GM19035 (cell line): Measurements from ENCODE around the gene KPNA1.
"Not testable (repeated sequence)": the region's sequence is repeated elsewhere in the genome, so short reads cannot be mapped to it uniquely, and the experiment has no call there.

Experiments
- ATAC-seq: cut with Tn5 transposase; IDR thresholded peaks from one replicate; pipeline ENCODE4 v1.9.1; 2021; ENCODE audit not compliant: unreplicated experiment

The KPNA1 gene

DNA sequence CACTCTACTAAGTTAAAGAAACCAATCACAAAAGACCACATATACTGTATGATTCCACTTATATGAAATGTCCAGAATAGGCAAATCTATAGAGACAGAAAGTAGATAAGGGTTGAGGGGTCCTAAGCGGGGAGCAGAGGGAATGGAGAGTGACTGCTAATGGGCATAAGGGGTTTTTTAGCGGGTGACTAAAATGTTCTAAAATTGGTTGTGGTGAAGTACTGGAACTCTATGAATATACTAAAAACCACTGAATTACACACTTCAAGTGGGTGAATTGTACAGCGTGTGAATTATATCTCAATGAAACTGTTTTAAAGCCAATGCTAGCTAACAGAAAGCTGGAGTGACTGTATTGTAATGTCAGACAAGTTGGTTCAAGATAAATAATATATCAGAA, 33.3 kb downstream of the KPNA1 start:
- no peak for ATAC-seq

DNA sequence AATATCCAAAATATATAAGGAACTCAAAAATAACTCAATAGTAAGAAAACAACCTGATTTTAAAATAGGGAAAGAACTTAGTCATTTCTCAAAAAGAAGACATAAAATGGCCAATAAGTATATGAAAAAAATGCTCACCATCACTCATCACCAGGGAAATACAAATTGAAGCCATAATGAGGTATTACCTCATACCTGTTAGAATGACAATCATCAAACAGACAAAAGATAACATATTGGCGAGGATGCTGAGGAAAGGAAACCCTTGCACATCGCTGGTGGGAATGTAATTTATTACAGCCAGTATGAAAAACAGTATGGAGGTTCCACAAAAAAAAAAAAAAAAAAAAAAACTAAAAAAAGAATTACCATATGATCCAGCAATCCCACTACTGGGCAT, 38.2 kb downstream of the KPNA1 start:
- no peak for ATAC-seq

DNA sequence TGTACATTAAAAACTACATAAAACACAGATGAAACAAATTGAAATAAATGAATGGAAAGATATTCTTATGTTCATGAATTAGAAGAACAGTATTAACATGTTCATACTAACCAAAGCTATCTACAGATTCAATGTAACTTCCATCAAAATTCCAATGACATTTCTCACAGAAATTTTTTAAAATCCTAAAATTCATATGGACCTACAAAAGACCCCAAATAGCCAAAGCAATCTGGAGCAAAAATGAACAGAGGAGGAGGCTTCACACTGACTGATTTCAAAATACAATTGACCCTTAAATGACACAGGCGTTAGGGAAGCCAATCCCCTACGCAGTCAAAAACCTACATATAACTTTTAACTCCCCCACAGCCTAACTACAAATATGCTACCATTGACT, 39.4 kb downstream of the KPNA1 start:
- ATAC-seq = no peak

- no peak for ATAC-seq
These were observed 45.1 kb downstream of the KPNA1 start for GRCh38 chr3:122469659-122470058.

DNA sequence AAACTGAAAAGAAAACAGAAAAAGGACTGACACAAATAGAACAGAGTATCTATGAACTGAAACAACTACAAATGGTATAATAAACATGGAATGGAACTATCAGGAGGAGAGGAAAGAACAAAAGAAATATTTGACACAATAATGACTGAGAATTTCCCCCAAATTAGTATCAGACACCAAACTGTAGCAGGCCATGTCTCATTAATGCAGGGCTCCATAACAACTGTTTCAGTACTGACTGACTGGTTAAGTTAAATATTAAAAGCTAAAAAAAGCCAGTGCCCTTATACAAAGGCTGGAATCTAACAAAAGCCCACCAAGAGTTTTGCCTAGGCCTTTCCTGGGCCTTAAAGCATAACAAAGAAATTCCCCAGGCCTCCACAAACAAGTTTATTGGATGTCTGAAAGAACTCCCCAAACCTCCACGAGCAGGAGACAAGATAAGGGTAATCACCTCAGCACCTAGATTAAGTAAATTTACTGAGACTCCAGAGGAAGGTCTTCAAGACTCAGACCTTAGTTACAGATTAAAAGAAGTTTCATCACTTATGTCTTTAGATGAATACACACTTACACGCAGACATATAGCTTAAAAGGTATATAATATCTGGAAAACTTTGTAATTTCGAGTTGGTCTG, 45.7 kb downstream of the KPNA1 start:
- no peak for ATAC-seq

GRCh38 chr3:122466701-122467240, 48.0 kb downstream of the KPNA1 start:
- no peak for ATAC-seq

DNA sequence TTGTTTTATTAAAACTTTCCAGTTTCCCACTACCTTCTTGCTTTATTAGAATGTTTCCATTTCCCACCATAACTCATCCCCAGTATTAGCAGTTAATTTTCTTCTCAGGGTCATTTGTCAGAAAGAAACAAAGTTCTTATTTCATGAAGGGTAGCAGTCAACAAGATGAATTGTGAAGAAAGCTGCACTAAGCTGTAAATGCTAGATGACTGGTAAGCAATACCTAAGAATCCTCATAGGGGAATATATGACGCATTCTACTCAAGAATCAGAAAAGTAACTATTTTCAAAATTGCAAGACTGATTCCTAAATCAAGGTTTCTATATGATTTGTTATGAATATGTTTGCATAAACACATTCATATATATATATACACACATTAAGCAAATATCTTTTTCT, 50.1 kb downstream of the KPNA1 start:
- ATAC-seq = no peak

DNA sequence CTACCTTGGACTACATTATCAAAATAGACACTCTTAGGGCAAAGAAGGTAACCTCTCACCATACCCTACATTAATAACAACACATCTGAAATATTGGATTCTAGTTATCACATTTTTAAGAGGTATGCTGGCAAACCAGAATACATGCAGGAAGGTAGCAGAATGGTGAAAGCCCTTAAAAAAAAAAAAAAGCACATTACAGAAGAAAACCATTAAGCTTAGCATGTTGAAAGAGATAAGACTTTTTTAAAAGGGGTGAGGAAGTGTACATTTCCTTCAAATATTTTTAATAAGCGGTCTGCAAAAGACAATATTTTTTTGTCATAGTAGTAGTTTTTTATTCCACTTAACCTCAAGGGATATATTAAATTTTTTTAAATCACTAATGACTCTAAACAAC, 52.3 kb downstream of the KPNA1 start:
- ATAC-seq = no peak

GRCh38 chr3:122461806-122462205, 52.9 kb downstream of the KPNA1 start:
- no peak for ATAC-seq

DNA sequence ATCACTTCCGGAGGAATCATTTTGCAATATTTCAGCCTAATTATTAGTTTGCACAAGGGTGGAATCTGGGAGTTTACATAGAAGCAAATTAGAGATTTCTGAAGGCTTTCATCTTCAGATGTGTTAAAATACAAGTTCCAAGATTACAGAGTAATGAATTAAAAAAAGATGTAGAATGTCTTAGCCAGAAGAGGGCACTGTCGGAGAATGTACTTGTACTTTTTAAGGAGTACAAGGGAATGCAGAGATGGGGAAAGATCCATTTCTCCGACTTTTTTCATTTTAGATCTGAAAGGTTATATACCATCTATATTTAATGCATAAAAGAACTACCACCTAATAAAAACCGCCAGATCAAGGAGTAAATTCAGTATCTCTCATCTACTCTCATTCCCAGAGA, 55.7 kb downstream of the KPNA1 start:
- no peak for ATAC-seq

DNA sequence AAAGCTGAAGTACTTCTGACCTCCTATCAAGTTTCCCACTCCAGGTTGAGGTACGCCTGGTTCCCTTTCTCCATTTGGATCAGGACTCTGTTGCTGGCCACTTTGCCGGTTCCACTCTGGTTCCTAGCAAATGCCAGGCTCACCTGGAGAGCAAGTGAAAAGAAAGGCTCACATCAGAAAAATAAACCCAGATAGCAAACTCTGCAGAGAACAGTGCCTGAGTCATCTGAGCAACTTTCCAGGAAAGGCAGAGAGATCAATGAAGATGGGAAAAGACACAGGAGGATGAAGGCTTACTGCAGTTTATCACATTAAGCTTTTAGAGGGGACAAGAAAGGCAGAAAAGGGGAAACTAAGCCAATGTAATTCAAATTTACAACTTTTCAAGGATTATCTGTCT, 57.0 kb downstream of the KPNA1 start:
- no peak for ATAC-seq

DNA sequence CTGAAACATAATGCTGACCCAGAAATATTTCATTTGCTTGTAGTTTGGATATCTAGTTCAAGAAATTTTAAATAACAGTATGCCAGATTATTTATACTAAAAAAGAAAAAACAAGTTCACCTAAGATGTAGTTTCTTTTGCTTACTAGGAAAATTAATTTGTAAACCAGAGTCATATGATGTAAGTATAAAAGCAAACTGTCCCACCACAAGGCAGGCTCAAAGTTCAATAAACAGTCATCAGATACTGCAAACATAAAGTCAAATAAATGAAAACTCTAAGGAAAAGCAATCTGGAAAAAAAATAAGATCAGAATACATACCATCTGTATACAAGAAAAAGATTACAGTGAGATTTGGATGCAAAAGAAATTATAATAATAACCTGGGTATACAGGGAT, 58.7 kb downstream of the KPNA1 start:
- ATAC-seq = no peak

DNA sequence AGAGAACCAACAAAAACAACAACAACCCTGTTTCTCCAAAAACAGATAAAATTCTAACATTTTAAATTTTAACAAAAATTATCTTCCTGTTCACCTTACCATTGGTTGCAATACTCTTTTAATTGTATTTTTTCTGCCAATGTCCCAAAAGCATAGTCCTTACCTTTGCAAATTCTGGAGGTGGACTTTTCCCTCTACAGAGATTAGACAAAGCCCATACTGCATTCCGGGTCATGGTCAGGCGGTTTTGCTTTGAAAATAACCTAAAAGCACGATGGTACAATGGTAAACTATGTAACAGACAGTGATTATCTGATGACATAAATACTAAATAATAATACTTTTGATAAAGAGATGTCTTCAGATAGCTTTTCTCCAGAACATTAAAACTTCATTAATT, 63.4 kb downstream of the KPNA1 start:
- no peak for ATAC-seq

GRCh38 chr3:122448218-122448617, 66.5 kb downstream of the KPNA1 start:
- not testable (repeated sequence) for ATAC-seq

DNA sequence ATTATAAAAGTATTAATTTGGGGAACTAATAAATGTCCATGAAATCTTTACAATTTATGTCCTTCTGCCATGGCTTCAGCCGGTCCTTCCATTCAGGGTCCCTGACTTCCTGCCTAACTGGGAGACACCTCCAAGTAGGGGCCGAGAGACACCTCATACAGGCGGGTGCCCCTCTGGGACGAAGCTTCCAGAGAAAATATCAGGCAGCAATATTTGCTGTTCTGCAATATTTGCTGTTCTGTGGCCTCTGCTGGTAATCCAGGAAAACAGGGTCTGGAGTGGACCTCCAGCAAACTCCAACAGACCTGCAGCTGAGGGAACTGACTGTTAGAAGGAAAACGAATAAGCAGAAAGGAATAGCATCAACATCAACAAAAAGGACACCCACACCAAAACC, 70.2 kb downstream of the KPNA1 start:
- not testable (repeated sequence) for ATAC-seq

DNA sequence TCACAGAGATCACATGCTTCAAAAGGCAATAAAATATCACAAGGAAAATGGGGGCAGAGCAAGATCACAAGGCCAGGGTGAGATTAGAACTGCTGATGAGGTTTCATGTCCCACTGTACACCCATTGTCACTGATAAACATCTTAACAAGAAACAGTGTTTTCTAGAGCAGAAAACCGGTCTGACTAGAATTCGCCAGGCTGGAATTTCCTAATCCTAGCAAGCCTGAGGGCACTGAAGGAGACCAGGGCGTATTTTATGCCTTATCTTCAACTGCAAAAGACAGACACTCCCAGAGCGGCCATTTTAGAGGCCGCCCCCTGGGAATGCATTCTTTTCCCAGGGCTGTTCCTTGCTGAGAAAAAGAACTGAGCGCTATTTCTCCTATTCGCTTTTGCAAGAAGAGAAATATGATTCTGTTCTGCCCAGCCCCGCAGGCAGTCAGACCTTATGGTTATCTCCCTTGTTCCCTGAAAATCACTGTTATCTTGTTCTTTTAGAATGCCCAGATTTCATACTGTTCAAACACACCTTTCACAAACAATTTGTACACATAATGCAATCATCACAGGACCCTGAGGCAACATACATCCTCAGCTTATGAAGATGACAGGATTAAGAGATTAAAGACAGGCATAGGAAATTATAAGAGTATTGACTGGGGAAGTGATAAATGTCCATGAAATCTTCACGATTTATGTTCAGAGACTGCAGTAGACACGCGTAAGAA, 70.8 kb downstream of the KPNA1 start:
- not testable (repeated sequence) for ATAC-seq

GRCh38 chr3:122443090-122443489, 71.6 kb downstream of the KPNA1 start:
- no peak for ATAC-seq

DNA sequence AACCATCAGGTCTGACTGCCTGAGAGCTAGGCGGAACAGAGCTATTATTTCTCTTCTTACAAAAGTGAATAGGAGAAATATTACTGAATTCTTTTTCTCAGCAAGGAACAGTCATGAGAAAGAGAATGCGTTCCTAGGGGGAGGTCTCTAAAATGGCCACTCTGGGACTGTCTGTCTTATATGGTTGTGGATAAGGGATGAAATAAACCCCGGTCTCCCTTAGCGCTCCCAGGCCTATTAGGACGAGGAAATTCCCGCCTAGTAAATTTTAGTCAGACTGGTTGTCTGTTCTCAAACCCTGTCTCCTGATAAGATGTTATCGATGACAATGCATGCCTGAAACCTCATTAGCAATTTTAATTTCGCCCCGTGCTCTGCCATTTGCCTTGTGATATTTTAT, 78.8 kb downstream of the KPNA1 start:
- no peak for ATAC-seq

GRCh38 chr3:122430371-122430770, 84.4 kb downstream of the KPNA1 start:
- ATAC-seq = no peak

- ATAC-seq = no peak
These were observed 86.8 kb downstream of the KPNA1 start for GRCh38 chr3:122427857-122428471.

DNA sequence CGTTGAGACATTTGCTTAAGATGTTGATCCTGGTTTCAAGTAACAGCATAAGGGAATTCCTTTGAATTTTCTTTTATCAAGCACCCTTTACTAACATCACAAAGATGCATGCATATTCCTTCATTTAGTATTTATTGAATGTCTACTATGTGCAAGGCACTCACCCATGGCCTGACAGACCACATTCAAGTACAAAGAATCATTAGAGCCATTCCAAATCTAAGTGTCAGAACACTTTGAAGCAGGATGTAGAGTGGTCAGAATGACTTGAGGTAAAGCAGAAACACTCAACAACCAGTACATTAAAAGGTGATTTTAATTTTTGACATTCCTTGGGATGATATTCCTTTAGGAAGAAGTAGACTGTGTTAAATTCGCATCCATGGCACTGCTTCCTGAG, 92.9 kb downstream of the KPNA1 start:
- ATAC-seq = no peak

DNA sequence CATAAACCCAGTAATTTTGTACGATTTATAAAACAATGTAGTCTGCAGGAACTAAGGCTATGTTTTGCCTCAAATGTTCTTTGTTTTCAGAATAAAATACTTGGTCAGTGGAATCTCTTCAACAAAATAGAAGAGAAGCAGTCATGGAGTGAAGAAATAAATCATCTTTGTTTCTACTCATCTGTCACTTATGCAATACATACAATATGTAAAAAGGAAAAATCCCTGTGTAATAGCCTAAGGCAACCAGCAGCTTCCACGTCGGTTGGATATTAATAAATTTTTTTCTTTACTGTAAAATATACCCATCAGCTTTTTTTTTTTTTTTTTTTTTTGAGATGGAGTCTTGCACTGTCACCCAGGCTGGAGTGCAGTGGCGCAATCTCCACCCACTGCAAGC, 93.6 kb downstream of the KPNA1 start:
- no peak for ATAC-seq
